ENCODE measurements around the gene CNTN3.

CNTN3 gene

GRCh38 chr3:74614107-74614967 is at the start of gene CNTN3:
Gene CNTN3 (minus strand): TSS chr3:74614659. CDS start chr3:74521112, 93,547 bp downstream.
- DNase-seq: peak; percentile 27

DNA sequence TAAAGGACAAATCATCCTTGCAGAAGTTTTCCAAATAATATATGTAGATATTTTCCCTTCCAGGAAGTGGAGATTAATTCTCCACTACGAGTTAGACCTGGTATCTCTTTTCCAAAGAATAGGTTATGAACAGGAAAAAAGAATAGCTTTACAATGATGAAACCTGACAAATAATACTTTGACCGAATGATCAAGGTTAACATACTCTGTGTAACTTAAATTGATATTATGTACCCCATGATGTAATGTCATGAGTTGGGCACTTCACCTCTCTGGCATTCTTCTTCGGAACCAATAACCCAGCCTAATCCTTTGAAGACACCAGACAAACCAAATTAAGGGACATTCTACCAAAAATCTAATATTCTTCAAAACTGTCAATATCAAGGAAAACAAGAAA is 48.7 kb upstream of the CNTN3 start:
- DNase-seq: no peak

DNA sequence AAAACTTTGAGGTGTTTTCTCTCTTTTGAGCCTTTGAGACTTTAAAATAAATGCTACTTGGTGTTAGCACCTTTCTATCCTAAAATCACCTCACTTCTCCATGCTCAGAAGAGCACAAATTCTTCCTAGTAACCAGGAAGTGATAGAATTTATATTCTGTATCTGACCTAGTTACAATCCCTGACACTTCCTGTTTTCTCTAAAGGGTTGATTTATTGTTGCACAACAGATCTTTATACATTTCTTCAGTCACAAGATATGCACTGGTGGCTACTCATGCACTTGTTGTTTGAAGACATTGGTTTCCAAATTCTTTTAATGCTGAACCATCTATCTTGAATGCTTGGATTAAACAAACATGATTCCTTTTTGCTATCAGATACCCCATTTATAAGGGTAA is 47.2 kb upstream of the CNTN3 start:
- DNase-seq: no peak

DNA sequence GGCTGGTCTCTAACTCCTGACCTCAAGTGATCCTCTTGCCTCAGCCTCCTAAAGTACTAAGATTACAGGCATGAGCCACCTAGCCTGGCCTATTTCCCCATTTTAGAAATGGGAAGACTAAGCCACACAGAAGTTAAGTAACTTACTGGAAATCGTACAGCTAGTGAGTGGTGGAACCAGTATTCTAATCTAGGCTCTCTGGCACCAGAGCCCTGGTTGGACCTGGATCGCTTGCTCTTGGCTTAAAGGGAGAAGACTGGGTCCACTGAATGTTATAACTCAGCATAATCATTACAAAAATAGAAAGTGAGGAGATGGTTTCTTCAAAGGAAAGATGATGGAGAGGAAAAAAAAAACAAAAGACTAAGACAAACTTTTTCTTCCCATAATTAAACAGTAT is 37.4 kb upstream of the CNTN3 start:
- DNase-seq: no peak

- no peak for DNase-seq
Measured at GRCh38 chr3:74651292-74651691, 36.8 kb upstream of the CNTN3 start.

GRCh38 chr3:74648107-74648506 is 33.6 kb upstream of the CNTN3 start:
- DNase-seq: no peak

GRCh38 chr3:74646094-74646493 is 31.6 kb upstream of the CNTN3 start:
- DNase-seq: no peak

- DNase-seq: peak; percentile 20
Measured at GRCh38 chr3:74643636-74644035, 29.2 kb upstream of the CNTN3 start.

GRCh38 chr3:74642876-74643275 is 28.4 kb upstream of the CNTN3 start:
- DNase-seq: no peak

DNA sequence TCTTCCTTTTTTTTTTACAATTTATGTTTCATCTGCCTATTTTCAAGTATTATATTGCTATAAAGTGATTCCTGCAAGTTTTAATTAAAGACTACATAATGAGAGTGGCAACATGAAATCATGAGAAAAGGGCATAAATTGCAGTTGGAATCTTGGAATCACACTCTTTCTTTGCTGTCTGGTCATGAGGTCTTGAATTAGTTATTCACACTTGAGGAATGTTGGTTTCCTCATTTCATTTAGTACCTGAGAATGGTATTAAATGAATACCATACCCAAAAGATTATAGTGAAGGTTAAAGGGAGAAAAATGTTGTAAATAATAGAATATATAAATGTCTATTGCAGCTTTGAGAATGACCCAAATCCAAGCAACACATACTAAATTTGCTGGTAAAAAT is 25.8 kb upstream of the CNTN3 start:
- no peak for DNase-seq

- no peak for DNase-seq
Measured at GRCh38 chr3:74639681-74640080, 25.2 kb upstream of the CNTN3 start.

DNA sequence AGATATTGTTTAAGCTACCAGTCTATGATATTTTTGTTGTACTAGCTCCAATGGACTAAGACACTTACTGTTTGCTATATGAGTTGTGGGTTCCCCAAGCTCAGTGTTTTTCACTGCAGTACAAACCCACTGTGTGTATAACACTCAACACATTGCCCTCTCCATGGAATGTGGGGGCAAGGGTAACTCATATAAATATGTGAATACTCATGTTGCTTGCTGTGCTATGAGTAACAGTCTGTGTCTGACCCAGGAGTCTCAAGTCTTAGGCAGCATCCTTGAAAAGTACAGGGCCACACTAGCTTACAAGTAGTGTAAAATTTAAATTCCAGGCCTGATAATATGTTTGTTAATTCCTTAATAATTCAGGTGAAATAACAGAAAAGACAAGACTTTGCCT is 22.5 kb upstream of the CNTN3 start:
- DNase-seq: no peak

- no peak for DNase-seq
Measured at GRCh38 chr3:74633021-74633420, 18.6 kb upstream of the CNTN3 start.

- no peak for DNase-seq
Measured at GRCh38 chr3:74631351-74632140, 17.1 kb upstream of the CNTN3 start.

- peak; percentile 26 for DNase-seq
Measured at GRCh38 chr3:74630602-74631001, 16.1 kb upstream of the CNTN3 start.

- DNase-seq: no peak
Measured at GRCh38 chr3:74626011-74626410, 11.6 kb upstream of the CNTN3 start.

DNA sequence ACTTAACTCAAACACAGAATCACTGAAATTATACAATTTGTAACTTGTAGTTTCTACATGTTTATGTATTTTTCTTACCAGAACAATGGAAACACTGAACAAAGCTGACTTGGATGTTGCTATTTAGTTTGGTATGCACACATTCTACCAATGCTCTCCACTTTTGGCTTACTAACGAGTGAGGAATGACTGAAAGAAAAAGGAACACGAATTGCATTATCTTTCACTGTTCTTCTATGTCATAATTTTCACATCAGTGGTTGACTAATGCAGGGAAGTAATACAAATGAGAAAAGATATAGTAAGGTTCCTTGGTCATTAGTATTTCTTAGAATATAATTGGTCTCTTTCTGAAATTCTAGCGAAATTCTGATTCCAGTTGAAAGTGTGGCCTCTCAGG is 9.8 kb upstream of the CNTN3 start:
- no peak for DNase-seq

DNA sequence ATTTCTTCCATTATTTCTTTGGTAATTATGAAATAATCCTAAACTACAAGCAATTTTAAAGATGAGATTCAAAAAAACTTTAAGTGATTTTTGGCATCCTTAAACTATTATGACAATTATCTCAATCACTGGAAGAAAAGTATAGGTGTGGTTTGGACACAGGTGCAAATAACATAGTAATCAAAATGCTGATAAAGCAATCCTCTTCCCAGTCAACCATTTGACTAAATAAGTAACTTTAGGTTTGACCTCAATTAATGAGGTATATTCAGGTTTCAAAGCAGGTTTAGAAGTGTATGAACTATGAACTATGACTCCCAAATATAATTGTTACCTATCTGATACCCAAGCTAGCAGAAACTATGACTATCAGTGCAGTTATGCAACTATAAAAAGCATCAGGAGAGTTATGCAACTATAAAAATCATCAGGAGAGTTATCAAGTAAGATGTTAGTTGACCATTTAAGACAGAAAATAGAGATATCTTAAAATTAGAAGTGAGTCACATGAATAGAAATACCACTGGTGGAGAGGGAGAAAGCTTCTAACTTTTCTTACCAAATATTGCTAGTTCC is 8.9 kb upstream of the CNTN3 start:
- DNase-seq: no peak

GRCh38 chr3:74621581-74621980 is 7.1 kb upstream of the CNTN3 start:
- no peak for DNase-seq

GRCh38 chr3:74617776-74618175 is 3.3 kb upstream of the CNTN3 start:
- no peak for DNase-seq

DNA sequence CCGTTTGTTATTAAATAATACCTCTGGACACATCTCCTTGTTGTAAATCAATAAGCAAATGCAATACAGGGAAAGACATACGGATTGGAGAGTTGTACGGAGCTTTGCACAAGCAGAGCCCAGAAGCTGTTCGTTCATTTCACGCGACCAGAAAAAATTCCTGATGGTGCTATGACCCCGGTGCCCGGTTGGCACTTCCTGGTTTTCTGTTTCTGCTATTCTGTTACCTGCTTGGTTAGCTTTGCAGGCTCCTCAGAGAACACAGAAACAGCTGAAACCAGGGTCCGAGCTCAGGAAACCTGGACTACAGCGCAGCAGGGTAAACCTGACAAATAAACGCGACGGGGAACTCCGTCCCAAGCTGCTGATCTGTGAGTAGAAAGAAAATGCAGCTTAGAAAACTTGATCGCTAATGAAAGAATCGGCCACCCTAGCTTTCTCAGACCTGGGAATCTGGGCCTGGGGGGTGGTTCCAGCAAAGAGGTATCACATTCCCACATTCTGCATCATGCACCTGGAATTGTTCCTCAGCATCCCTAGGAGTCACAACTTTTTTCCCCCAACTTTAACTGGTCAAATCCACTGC is 845 bp downstream of the CNTN3 start:
- DNase-seq: no peak

DNA sequence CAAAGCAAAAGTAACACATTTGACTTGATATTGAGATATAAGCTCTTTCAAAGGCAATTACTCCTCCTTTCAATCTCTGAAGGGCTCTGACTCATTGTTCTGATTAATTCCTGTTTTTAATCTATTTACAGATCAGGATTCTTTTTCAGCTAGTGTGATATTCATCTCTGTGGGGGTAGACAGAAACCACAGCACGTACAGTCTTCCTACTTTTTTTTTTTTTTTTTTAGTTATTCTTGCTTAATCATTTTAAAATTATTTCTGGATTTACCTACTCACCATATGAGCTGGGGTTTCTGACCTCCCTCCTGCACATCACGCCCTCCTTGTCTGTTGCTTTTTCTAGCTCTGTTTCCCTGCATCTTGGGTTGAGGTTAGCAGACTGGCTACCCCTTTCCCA is 1.4 kb downstream of the CNTN3 start:
- DNase-seq: no peak

DNA sequence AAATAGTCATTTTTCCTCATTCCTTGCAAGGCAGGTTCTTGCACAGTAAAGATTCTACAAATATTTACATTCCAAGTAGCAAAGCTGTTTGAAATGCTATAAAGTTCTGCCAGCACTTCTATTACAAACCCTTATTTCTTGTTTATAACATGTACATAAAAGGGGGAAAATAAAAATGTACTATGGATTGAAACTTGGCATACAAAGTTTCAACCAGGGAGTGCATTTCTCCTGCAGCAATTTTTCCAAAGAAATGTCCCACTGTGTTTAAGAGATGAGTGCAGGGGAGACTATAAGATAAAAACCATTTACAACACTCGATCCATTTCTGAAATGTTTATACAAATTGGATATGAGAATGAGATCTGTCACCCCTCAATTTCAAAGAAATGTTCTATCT is 3.3 kb downstream of the CNTN3 start:
- DNase-seq: no peak
